GM19438 (cell line): ENCODE results near the gene CYP19A1.

Experiments used
- ATAC-seq: cut with Tn5 transposase; IDR thresholded peaks from one replicate; pipeline ENCODE4 v1.9.1; 2021; ENCODE audit warnings: low read depth; ENCODE audit not compliant: unreplicated experiment

CYP19A1 gene

DNA sequence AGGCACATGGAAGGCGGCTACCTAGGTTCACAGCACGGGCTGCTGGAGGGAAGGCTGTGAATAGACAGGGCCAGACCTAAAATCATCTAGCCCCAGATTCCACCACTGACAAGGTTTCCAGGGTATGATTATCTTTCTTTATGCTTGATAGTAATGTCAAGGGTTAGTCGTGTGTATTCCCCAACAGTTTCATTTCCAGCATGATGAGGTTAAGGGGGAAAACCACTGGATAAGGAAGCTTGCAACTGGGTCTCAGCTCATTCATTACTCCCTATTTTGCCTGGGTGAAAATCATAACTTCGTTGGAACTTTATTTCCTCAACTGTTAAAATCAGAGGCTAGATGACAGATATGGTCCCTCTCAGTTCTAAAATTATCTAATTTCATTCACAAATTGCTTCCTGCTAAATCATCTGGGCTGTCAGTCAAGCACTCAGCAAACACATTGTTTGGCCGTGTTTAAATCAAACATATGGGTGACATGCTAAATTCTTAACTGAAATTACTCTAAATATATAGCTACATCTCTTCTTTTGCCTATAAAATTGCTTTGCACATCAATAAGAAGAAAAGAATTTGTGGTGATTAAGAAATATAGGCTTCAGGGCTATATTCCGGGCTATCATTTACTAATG lies 111.7 kb downstream of the CYP19A1 start:
- no peak for ATAC-seq

DNA sequence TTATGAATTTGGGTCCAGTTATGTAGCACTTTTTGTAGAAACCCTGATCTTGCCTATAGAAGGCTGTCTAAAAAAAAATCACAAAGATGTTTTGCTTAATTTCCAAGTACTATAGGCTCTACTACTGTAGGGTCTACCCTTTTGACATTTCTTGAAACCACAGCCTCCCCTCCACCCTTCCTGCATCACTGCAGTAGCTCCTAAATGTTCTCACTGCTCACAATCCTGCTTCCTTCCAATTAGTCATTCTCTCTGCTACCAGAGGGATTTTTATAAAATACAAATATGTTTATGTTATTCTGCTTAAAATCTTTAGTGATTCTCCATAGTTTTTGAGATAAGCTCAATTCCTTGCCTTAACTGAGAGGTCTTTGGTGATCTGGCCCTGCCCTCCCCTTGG lies 114.0 kb downstream of the CYP19A1 start:
- no peak for ATAC-seq

DNA sequence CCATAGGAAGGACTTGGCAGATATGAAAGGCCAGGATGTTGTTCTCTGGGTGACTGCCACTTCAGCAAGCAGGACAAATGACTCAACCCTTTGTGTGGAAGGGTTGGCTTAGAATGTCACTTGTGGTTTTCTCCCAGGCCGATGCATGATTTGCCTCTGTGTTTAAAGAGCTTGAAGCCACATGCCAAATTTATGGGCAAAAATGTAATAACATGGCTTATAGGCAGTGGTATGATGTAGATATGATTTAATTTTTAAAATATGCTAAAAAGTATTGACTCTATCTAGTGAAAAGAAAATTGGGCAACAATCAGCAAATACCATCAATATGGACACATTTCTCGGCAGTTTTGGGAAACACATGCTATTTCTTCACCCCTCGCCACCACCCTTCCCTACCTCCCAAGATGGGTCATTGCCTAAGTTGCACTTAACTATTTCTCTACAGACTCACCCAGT lies 114.6 kb downstream of the CYP19A1 start:
- no peak for ATAC-seq

- no peak for ATAC-seq
Observed at GRCh38 chr15:51218299-51218938, 120.0 kb downstream of the CYP19A1 start.

DNA sequence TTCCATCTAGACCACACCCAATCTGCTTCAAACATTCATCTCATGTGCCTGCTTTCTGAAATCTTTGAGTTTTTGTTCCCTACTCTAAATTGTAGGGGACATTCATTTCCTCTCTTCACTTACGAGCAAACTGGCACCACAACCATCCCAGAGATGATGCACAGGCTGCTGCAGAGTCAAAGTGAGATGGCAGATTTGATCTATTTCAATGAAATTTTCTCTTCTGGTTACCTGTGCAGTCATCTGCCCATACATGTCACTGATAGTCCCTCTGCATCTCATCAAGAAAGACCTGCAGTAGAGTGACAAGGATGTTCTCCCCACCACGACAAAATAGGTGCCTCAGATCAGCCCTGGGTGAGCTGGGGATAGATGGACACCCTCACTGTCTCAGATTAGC lies 125.5 kb downstream of the CYP19A1 start:
- ATAC-seq = no peak

- no peak for ATAC-seq
Observed at GRCh38 chr15:51212239-51212638, 126.2 kb downstream of the CYP19A1 start.

- no peak for ATAC-seq
Observed at GRCh38 chr15:51205050-51205975, 133.1 kb downstream of the CYP19A1 start.

GRCh38 chr15:51203797-51204196 lies 134.6 kb downstream of the CYP19A1 start:
- ATAC-seq = no peak

GRCh38 chr15:51202783-51203182 lies 135.6 kb downstream of the CYP19A1 start:
- ATAC-seq = no peak

DNA sequence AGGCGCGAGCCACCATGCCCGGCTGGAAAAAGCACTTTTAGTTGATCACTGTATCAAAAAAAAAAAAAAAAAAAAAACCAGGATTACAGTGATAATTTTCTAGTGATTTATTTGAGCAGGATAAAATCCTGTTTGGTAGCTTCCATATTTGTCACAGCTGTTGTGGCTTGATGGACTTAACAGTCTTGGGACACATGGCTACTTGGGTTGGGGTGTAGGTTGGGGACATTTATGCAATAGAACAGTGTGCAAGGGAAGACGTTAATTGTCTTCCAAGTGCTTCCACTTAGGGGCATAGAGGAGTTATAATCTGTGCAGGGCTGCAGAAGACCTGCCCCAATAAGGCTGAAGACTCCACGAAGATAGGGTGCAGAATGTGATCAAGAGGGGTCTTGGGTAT lies 136.8 kb downstream of the CYP19A1 start:
- no peak for ATAC-seq

DNA sequence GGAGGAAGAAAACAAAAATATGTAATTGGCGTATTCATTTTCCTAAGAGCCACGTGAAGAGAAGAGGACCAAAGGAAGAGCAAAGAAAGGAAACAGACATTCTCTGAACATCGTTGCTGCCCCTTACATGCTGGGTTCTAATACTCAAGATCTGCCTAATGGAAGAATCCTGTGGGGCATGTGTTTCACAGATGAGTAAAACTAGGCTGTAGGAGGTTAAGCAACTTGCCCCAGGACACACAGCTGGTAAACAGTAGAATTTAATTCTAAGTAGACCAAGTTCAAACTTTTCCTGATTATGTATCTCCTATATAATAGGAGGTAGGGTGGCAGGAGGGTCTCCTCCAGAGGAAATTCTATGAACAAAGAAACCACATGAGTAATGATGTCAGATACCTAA lies 137.6 kb downstream of the CYP19A1 start:
- ATAC-seq = no peak

- ATAC-seq = no peak
Observed at GRCh38 chr15:51199541-51199940, 138.9 kb downstream of the CYP19A1 start.

DNA sequence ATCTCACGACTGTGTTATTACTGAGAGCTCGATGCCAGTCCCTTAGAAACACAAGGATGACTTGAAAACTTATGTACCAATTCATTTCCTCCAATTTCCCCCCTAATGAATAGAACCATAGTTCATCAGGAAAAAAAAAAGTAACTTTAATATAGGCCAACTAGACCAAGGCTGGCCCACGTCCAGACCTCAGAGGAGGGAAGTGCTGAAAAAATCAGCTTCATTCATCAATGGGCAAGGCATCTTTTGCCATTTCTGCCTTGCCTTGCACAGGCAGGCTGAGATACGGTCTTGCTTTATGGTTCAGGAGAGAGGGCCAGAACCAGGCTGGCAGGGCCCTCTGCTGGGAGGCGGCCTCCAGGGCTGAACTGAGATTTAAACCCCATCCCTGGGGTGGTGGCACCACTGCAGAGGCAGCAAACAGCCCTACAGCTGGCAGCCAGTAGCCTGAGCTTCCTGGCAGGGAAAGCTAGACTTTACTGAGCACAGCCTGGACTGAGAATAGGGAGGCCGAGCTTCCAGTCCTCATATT lies 139.6 kb downstream of the CYP19A1 start:
- no peak for ATAC-seq

- no peak for ATAC-seq
Observed at GRCh38 chr15:51195459-51195858, 142.9 kb downstream of the CYP19A1 start.

GRCh38 chr15:51193979-51194378 lies 144.4 kb downstream of the CYP19A1 start:
- no peak for ATAC-seq

GRCh38 chr15:51193526-51193925 lies 144.9 kb downstream of the CYP19A1 start:
- ATAC-seq = no peak

- ATAC-seq = no peak
Observed at GRCh38 chr15:51192521-51193280, 145.7 kb downstream of the CYP19A1 start.

DNA sequence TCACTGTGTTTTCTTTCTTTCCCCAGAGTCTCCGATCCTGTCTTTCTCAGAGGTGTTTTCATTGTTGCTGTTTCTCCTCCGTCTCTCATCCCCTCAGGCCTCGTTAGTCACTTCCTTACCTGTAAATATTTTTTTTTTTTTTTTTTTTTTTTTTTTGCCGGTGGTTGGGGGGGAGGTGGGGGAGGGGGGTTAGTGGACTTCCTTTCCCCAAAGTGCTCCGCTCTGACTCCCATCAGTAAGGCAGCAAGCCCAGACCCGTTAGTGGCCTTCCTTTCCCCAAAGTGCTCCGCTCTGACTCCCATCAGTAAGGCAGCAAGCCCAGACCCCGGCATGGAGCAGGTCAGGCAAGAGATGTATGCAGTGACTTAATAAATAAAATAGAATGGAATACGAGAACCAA lies 146.6 kb downstream of the CYP19A1 start:
- ATAC-seq = no peak

DNA sequence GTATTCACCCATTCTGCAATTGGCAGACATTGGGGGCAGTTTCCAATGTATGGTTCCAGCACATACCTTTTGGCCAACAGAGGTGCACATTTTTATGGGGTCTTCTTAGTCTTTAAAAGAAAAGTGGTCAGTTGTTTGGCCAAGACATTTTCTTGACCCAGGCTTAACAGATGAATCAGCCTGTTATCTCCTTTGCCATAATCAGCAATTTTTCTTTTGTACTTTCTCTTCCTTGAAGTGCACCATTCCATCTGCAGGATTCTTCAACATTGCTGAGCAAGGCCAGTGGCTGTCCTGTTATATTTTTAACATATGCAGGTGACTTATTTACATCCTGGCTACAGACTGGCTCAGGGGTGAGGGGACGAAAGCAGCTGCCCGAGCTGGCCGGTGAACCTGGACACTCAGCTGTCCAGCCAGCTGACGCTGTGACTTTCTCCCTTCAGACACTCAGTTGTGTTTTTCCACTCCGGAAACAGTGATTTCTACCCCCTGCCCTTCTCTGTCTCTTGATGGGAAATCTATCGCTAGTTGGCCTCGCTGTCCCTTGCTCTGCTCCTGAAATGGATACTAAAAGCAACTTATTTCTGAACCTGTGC lies 147.2 kb downstream of the CYP19A1 start:
- no peak for ATAC-seq
